Measurements from ENCODE around the gene RALGAPA1.
"Not testable (repeated sequence)": the region's sequence is repeated elsewhere in the genome, so short reads cannot be mapped to it uniquely, and the experiment has no call there.

RALGAPA1 gene

DNA sequence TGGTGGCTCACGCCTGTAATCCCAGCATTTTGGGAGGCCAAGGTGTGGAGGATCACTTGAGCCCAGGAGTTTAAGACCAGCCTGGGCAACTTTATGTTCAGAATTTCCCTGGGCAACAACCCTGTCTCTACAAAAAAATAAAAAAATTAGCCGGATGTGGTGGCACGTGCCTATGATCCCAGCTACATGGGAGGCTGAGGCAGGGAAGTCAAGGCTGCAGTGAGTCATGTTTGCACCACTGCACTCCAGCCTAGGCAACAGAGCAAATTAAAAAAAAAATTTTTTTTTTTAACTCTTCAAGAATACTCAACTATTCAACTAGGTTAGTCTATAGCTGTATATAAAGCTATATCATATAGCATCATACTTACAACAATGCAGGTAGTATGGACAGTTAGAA is 113.0 kb downstream of the RALGAPA1 start:
- DNase-seq: no peak

DNA sequence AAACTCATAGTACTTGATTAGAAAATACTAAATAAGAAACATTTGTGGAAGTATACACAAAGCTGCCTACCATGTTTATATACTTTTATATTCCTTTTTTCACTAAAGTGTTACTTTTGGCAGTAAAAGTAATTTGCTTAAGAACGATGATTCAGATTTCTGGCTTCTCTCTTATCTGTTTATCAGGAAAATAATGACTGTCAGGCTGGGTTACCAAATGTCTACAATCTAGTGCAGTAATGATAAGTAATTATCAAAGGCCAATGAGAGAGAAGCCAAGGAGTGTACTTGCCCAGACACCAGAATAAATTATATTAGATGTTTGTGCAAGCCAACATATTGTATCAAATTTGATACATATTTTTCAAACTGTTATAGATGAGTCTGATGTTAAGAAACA is 113.4 kb downstream of the RALGAPA1 start:
- DNase-seq: no peak

DNA sequence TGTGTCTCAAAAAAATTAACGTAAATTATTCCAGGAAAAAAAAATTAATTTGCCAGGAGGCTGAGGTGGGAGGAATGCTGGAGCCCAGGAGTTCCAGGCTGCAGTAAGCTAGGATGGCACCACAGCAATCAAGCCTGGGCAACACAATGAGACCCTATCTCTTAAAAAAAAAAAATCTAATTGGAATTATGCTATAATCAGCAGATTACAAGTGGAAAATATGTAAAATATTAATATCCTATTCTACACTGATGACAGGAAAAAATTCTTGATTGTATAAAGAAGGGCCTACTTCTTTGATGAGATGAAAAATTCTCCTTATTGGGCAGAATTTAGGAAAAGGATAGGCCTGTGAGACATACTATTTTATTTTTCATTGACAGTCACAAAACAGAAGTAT is 114.0 kb downstream of the RALGAPA1 start:
- no peak for DNase-seq

DNA sequence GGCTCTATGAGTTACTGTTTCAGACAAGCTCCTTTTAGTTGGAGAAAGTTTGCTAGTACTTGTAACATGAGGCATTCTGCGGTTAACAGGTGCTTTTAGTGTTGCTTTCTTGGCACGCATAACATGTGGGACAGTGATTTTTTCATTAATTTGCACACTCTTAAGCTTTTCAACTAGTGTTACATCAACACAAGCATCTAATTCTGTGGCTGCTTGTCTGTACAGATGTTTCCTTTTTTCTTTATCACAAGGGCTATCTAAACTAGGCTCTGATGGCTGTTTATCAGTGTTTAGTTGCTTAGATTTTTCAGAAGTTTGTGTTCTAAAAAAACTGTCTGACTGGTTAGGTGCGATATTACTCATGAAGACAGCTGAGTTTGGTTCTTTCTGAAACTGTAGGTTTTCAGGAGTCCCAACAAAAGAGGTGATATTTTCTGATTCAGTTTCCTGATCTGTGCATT is 120.1 kb downstream of the RALGAPA1 start:
- DNase-seq: no peak

DNA sequence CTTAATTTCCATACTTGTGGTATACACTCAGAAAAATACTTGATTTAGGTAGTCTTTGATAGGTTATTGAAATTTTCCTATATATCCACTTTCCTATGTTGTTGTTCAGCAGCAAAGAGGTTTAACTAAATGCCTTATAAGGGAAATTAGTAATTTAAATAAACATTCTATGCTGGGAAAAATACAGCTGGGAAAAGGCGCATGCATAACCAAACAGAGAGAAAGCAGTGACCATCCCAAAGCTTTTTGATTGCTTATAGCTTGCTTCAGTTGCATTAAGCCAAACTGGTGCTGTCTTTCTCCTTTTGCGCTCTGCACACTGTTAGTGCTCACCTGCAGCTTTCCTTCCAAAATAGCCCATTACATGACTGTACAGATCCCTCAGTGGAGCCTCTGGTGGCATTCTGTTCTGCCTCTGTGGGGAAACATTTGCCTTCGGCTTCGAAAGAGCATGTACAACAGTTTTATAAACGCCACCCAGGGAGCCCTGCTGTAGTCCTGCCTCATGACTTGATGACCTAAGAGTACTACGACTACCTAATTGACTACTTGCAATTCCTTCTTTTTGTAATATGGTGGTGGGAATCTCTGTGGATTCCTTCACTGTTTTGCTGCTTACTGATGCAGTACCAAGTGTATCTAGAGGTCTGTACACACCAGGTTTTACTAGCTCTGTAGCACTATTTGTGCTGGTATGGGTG is 120.8 kb downstream of the RALGAPA1 start:
- no peak for DNase-seq

DNA sequence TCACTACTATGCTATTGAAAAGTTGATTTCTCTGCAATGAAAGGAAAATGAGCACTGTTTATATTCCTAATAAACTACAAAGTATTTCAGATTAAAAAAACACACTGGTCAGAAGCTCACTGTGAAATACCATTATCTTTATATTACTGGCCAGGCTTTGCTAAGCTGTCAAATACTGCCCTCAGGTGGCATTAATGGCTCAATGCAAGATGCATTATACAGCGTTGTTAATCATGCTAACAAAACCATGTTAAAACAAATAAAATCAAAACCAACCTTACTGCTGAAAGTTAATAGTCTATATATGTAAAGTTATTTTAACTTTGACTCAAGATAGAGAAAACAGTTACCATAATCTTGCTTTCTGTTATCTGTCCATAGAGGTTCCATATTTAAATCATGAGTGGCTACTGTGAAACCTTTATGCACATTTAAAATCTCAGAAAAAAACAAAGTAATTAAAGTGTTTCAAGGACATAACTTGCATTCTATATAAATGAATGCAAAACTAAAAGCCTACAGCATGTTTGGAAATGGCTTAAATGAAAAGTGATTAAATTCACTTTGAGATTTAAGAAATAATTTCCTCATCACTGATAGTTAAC is 121.7 kb downstream of the RALGAPA1 start:
- DNase-seq: no peak

DNA sequence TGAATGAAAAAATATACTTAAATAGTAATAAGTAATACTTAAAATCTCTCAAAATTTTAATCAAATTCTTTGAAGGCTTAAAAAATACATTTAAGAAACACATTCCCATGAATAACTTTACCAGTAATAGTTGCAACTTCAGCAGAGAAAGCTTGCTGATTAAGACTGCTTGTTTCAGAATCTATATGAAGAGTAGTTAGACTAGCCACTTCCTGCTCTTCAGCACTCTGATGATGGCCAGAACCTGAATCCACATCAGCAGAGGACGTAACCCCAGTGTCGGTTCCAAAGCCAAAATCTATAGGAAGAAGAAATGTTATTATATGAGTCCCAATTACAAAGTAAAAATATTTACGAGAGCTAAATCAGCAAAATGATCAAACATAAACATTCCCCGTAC is 125.4 kb downstream of the RALGAPA1 start:
- not testable (repeated sequence) for DNase-seq

DNA sequence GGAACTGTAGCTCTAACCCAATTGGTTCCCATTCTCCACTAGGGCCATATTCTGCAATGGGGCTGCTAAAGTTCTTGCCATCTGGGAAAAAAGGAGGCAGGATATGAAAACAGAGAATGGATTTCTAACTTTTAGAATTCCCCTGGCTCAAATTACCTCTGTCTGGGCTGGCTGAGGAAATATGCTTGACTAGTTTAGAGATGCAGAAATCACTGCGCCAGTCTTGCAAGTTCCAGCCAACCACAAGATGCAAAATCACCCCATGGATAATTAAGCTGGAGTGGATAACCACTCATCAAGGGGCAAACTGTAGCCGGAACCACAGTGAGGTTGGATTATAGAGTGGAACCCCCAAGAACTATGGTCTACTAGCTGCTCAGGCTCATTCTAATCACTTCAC is 126.3 kb downstream of the RALGAPA1 start:
- no peak for DNase-seq

DNA sequence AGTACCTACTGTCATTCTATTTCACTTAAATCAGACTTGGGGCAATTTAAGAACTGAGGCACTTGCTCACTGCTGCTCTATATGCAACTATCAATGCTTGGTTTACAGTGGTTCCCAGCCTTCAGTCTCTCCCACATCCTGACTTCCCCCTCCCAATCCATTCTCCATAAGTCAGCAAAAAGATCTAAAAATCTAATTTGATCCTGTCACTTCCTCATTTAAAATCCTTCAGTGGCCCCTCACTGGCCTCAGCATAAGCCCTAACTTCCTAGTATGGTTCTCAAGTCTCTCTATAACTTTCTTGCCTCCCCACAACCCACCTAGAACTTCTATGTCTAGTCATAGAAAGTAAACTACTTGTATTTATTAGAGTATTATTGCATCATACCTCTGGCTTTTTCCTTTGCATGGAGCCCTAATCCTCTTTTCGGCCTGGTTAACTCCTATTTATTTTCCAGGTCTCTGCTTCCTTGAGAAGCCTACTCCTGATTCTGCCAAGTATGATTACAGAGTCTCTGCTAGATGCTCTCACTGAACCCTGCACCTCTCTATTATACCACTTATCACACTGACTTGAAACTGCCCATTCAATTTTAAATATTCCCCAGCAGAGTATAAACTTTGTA is 130.6 kb downstream of the RALGAPA1 start:
- no peak for DNase-seq

DNA sequence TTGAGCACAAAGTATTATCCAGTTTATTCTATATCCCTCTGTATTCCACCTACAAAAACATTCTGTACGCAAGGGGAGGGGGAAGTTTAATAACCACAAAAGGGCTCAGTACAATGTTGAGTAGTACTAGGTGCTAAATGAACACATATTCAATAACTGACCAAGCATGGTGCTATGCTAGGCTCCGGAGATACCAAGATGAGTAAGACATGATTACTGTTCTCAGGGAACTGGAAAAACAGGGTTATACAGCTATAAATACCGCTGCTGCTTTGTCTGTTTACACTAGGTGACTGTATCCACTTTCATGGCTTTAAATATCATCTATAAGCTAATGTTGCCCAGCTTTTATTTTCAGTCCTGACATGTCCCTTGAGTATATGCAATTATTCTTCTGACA is 139.3 kb downstream of the RALGAPA1 start:
- no peak for DNase-seq

DNA sequence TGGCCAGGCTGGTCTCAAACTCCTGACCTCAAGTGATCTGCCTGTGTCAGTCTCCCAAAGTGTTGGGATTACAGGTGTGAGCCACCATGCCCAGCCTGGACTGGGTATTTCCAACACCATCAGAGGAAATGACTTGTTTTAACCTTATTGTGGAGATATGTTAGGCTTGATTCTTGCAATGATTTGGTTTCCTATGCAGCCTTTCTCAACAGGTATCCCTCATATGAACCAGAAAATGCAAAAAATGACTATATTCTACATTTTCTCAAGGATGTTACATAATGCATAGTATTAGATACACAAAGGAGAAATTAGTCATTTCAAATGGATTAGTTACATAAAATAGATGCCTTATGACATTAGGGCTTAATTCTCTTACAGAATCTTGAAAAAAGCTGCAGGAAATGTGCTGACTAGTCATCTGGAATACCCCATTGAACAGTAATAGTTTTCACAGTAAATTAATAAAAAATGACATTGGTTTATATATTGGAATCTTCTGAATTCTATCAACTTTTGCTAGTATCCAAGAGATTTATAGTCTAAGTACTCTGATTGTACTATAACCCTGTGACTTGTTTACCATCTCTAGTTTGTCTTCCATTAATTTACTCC is 142.6 kb downstream of the RALGAPA1 start:
- DNase-seq: no peak

DNA sequence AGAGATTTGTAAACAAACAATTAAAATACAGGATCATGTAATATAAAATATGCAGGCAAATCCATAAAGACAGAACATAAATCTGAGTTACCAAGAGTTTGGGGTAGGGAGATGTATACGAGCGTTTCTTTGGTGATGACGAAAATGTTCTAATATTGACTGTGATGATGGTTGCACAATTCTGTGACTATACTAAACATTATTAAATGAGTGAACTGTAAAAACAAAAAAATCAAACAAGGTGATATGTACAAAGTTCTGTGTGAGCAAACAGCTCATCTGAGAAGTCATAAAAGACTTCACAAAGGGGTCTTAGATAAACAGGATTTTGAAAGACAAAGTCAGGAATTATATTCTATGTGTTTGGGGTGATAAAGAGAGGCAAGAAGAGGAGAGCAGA is 147.2 kb downstream of the RALGAPA1 start:
- DNase-seq: no peak

DNA sequence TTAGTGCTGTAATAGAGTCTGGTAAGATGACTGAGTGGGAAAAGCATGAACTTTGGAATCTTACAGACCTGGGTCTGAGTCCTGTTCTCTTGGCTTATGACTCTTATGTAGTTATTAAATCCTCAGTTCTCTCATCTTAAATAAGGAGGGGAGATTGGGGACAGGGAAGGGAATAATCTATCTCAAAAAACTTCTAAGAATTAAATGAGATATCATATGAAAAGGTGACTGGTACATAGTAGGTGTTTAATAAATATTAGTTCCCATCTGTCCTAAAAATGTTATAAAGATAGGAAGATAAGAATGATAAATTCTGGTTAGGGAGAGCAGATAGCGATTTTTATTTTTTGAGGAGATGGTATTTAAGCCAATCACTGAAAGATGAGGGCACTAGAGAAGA is 156.1 kb downstream of the RALGAPA1 start:
- no peak for DNase-seq

DNA sequence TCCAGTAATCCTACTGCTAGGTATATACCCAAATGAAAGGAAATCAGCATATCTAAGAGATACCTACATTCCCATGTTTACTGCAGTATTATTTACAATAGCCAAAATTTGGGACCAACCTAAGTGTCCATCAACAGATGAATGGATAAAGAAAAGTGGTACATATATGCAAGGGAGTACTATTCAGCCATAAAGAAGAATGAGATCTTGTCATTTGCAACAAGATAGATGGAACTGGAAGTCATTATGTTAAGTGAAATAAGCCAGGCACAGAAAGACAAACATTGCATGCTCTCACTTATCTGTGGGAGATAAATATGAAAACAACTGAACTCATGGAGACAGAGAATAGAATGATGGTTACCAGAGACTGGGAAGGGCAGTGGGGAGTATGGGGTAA is 165.6 kb downstream of the RALGAPA1 start:
- DNase-seq: no peak

DNA sequence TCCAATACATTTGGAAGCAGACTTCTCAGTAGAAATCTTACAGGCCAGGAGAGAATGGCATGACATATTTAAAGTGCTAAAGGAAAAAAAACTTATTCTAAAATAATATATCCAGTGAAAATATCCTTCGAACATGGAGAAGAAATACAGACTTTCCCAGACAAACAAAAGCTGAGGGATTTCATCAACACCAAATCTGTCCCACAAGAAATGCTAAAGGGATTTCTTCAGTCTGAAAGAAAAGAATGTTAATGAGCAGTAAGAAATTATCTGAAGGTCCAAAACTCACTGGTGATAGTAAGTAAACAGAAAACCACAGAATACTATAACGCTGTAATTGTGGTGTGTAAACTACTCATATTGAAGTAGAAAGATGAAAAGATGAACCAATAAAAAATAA is 171.2 kb downstream of the RALGAPA1 start:
- no peak for DNase-seq

DNA sequence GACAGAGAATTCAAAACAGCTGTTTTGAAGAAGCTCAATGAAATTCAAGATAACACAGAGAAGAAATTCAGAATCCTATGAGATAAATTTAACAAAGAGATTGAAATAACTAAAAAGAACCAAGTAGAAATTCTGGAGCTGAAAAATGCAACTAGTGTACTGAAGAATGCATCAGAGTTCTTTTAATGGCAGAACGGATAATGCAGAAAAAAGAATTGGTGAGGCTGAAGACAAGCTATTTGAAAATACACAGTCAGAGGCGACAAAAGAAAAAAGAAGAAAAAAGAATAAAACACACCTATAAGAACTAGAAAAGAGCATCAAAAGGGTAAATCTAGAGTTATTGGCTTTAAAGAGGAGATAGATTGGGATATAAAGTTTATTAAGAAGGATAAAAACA is 171.8 kb downstream of the RALGAPA1 start:
- DNase-seq: no peak

DNA sequence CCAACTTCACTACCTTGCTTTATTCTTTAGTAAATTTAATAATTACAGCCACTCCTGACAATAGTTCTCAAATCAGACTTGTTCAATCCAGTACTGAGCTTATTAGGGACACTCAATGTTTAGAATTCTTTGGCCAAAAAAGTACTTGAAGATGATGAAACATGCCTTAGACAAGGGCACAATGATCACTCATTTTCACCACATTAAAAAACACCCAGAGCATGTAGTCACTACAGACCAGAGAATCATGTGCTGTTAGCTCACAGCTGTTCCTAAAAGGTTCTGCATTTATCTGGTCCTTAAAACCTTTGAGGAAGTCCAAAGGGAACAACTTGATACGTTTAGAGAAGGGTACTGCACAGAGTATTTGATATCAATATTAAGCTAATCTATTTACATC is 176.4 kb downstream of the RALGAPA1 start:
- no peak for DNase-seq

DNA sequence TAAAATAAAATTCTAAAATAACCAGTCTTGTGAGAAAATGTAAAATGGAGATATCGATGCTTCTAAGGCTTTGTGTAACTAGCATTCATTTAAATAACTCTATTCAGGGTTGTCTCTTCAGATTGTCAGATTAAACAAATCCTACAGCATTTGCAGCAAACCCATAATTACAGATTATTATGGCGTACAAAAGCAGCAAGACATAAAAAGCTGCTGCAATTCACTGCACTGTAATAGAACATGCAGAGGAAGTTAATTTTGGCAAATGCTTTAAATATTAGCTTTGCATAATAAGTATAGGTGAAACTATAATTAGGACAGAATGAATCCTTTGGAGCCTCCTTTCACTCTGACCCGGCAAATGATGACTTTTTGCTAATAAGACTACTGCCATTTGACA is 176.8 kb downstream of the RALGAPA1 start:
- DNase-seq: no peak

DNA sequence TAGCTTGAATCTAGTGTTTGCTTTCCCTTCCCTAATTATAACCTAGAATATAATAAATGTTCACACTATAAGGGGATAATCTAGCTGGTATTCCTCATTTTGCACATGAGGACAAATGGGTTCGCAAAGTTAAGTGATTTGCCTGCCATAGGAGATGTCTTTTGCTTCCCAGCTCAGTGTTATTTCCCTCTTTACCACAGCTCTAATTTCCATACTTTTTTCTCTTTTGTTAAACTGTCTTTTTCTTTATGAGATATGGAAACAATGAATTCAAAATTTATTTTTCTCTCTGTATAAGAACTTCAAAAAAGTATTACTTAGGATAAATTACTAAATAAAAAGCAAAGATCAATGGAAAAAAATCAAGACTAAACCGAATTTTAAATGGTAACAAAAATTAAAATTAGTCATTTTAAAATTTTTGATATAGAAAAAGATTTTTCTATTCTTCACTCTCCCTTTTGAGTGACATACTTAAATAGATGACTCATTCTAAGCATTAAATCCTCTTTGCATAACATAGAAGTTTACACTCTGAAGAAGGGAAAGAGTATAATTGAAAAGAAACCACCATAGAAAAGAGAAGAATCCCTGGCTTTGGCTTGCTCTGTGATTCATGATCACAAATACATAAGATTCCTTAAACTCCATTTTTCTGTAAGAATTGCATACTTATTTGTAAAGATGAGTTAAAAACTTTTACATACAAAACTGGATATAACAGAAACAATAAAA is 177.9 kb downstream of the RALGAPA1 start:
- no peak for DNase-seq

DNA sequence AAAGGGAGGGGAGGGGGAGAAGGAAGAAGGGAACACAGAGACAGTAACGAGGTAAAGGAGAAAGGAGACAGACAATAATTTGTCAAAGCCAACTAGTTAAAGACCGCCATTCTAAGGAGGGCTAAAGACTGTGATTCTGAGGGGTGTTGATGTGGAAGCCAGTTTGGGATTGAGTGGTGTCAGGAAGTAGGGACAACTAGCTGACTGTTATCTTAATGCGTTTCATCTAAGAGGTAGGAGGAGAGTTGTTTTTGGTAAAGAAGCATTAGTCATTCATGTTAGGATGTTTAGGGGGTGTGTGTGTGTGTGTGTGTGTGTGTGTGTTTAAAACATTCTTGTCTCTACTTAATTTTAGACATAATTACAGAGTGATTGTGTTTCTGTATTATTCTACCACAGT is 180.1 kb downstream of the RALGAPA1 start:
- no peak for DNase-seq

DNA sequence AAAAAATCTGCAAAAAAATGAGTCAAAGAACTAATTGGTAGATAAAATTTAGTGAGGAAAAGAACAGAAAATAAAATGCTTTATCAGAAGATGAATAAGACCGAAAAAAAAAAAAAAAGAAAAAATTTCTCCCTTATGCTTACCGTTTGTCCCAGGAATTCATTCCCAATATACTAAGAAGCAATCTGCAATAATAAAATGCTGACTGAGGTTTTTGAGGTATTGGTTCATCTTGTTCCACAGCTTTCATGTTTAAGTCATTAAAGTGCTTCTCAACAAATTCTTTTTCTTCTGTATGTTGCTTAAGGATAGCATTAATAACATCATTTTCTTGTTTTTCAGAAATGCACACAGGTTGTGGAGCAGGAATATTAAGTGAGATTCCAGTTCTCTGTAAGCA is 182.1 kb downstream of the RALGAPA1 start:
- DNase-seq: not testable (repeated sequence)

DNA sequence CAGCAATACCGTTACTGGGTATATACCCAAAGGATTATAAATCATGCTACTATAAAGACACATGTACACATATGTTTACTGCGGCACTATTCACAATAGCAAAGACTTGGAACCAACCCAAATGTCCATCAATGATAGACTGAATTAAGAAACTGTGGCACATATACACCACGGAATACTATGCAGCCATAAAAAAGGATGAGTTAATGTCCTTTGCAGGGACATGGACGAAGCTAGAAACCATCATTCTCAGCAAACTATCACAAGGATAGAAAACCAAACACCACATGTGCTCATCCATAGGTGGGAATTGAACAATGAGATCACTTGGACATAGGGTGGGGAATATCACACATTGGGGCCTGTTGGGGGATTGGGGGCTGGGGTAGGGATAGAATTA is 187.1 kb downstream of the RALGAPA1 start:
- DNase-seq: not testable (repeated sequence)

DNA sequence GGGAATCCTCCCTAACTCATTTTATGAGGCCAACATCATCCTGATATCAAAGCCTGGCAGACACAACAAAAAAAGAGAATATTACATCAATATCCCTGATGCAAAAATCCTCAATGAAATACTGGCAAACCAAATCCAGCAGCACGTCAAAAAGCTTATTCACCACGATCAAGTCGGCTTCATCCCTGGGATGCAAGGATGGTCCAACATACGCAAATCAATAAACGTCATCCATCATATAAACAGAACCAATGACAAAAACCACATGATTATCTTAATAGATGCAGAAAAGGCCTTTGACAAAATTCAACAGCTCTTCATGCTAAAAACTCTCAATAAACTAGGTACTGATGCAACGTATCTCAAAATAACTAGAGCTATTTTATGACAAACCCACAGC is 189.1 kb downstream of the RALGAPA1 start:
- not testable (repeated sequence) for DNase-seq

All from bone marrow (tissue), 2 donors.